DLD1 (cell line): ENCODE measurements around the gene SETDB2.
"Not testable (repeated sequence)": the region's sequence is repeated elsewhere in the genome, so short reads cannot be mapped to it uniquely, and the experiment has no call there.

Source experiments
- in situ Hi-C: cut with HindIII; loops from 2 replicates; pipeline ENCODE4 v1.10.0; 2017; ENCODE audit warnings: low sequenced_read_pairs

The SETDB2 gene

GRCh38 chr13:49464085-49464484, 20.0 kb downstream of the SETDB2 start:
- in situ Hi-C loops: no loop called here

GRCh38 chr13:49464621-49465325, 20.7 kb downstream of the SETDB2 start:
- in situ Hi-C loops: no loop called here

- in situ Hi-C loops: no loop called here
Observed at GRCh38 chr13:49466292-49466838, 22.3 kb downstream of the SETDB2 start.

GRCh38 chr13:49472186-49472585, 28.1 kb downstream of the SETDB2 start:
- in situ Hi-C loops: no loop called here

- in situ Hi-C loops: no loop called here
Observed at GRCh38 chr13:49476529-49476928, 32.5 kb downstream of the SETDB2 start.

DNA sequence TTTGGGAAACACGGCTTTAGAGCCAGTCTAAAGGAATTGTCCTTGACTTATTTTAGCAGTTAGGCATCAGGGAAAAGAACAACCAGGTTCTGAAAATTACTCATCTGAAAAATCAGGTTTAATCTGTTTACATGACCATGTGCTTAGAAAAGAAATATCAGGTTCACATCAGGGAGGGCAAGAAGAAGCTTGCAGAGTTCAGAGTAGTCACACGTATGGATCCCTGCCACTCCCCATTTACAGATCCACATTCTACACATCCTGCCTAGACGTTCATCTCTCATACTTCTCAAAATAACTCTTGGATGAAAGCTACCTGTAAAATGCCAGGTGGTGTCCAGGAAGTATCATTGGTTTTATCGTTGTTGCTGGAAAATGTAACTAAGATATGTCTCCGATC, 37.7 kb downstream of the SETDB2 start:
- in situ Hi-C loops: no loop called here

GRCh38 chr13:49488563-49488962, 44.5 kb downstream of the SETDB2 start:
- in situ Hi-C loops: no loop called here

DNA sequence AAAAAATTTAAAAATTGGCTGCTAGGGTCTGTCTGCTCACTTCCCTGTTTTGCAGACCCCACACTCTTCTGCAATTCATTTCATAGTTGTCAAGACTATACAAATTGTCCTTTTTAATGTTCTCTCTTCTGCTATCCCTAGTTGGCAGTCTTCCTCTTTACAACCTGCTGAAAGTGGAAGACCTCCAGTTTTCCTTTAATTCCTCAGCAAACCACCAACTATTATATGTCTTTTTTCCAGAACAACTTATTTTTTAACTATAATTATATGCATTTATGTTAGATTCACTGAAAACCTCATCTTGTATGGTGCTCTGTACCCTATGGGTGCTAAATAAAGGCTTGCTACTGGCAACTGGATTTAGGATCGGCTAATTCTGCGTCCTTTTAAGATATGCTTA, 50.6 kb downstream of the SETDB2 start:
- in situ Hi-C loops: no loop called here

GRCh38 chr13:49495783-49496762, 52.0 kb downstream of the SETDB2 start, which contains the start of gene PHF11:
Gene PHF11, plus strand, starts transcription at chr13:49495953. Its CDS starts 49 bp downstream, at chr13:49496002.
- in situ Hi-C loops: no loop called here

DNA sequence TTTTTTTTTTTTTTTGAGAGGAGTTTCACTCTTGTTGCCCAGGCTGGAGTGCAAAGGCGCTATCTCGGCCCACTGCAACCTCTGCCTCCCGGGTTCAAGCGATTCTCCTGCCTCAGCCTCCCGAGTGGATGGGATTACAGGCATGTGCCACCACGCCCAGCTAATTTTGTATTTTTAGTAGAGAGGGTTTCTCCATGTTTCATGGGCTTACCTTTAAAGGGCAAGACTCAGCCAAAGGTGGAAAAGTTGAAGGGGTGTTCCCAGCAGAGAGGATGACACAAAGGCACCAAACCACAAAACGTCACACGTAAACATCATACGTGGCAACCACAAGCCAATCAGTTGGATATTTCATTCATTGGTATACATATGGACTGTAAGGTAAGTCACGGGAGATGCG, 52.8 kb downstream of the SETDB2 start:
- in situ Hi-C loops: not testable (repeated sequence)

DNA sequence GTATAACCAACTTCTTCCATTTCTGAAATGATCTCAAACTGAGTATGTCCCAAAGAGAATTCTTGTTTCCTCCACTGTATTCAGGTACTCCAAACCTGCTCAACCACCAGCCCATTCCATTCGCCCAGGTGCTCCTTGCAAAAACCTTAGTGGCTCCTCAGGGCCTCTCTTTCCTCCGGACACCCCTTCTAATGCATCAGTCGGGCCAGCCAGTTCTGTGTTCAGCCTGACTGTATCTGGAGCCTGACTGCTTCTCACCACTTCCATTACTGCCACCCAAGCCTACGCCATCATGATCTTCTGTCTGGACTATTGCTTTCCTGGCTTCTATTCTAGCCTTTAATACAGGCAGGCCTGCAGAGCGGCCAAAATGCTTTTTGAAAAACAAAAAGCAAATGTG, 53.2 kb downstream of the SETDB2 start:
- in situ Hi-C loops: no loop called here

DNA sequence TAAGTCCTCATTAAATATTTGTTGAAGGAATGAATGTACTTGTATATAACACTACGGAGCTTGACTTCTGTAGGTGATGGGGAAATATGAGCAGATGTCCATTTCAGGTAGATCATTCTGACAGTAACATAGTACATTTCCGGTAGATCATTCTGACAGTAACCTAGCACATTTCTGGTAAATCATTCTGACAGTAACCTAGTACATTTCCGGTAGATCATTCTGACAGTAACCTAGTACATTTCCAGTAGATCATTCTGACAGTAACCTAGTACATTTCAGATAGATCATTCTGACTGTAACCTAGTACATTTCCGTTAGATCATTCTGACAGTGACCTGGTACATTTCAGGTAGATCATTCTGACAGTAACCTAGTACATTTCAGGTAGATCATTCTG, 54.1 kb downstream of the SETDB2 start:
- in situ Hi-C loops: no loop called here

DNA sequence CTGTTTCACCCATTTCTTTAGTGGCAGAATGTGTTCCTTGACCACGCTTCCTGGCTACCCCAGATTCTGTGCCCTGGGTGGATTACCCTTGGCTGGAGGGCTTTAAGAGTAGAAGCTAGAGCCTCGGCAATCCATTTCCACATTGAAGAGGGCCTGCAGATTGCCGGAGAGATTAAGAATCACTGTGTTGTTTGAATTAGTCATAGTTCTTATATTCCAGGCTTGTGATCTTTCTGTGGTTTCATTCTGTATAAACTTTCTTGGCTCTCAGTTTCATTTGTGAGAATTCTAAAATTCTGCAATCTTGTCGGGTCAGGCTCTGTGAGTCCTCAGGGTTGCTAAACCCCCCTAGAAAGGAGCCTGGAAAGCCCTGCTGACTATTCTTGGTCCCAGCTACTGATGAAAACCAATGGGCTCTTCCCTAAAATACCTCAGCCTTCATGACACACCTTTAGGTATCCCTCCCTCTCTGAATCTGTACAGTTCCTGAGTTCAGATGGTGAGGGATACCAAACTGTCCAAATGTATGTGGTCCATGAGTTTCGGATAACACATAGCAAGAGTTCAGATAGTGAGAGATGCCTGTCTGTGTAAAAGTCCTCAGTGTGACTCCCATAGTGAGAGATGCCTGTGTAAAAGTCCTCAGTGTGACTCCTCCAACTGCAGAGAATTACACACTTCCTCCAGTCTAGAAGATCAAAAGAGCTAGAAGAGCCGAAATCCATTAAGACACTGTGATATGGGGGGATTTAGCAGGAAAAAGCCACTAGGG, 56.0 kb downstream of the SETDB2 start:
- in situ Hi-C loops: no loop called here

DNA sequence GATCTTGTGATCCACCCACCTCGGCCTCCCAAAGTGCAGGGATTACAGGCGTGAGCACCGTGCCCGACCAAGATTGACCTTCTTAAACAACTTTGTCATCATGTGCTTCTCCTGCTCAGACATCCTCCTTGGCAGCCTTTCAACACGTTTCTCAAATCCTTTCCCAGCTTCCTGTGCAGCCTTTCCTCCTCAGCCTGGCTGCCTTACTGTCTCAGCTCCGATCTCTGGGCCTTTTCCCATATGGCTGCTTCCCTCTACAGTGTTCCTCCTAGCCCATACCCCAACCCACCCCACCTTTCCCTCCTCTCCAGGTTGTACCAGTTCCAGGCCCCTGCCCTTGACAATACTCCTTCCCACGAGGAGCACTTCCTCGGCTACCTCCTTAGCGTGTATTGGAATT, 58.9 kb downstream of the SETDB2 start:
- in situ Hi-C loops: no loop called here

DNA sequence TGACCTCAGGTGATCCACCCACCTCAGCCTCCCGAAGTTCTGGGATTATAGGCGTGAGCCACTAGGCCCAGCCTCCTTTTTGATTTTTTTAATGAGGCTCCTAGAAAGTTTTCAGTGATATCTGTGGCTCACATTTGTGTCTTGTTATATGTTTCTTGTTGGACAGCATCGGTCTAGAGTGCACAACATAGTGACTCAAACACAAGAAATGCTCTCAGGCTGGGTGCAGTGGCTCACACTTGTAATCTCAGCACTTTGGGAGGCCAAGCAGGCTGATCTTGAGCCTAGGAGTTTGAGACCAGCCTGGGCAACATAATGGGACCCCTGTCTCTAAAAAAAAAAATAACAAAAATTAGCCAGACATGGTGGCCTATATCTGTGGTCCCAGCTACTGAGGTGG, 59.9 kb downstream of the SETDB2 start:
- in situ Hi-C loops: no loop called here

- in situ Hi-C loops: no loop called here
Observed at GRCh38 chr13:49512578-49512977, 68.5 kb downstream of the SETDB2 start.

DNA sequence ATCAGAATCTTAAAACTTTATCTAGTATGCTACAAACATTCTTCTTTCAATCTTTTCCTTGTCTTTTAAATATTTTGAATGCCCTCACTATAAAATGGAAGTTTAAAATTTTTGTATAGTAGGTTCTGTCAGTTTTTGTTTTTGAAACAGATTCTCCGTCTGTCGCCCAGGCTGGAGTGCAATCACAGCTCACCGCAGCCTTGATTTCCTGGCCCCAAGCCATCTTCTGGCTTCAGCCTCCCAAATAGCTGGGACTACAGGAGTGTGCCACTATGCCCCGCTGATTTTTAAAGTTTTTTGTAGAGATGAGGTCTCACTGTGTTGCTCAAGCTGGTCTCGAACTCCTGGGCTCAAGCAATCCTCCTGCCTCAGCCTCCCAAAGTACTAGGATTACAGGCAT, 72.4 kb downstream of the SETDB2 start:
- in situ Hi-C loops: no loop called here

- in situ Hi-C loops: no loop called here
Observed at GRCh38 chr13:49517461-49517860, 73.4 kb downstream of the SETDB2 start.

DNA sequence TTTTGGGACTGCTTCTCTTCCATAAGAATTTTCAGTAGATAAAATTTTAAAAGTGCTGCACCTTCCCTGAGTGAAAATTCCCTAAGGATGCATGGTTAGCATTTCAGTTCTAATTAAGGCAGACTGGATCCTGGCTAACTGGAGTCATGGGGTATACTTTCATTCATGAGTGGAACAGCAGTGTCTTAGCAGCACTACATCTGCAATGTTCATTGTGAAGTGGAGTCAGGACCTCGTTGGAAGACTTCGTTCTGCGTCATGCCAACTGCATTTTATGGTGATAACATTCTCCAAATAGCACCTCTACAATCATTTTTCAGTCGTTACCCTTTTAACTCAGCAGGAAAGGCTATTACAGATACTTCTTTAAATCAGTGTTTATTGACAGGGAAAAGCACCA, 77.2 kb downstream of the SETDB2 start:
- in situ Hi-C loops: no loop called here

GRCh38 chr13:49524740-49525501, 80.8 kb downstream of the SETDB2 start:
- in situ Hi-C loops: no loop called here
